ENCODE results near the gene KCNQ2.

Gene KCNQ2

GRCh38 chr20:63500151-63500901 lies 27.9 kb upstream of the KCNQ2 start:
- H3K36me3 ChIP-seq (ENCODE audit: control insufficient read depth, insufficient read depth, low read length): no peaks in the 10 kb centered on the region
- H3K9ac ChIP-seq (ENCODE audit: low read length): no peak overlapping the region
- H3K23ac ChIP-seq (ENCODE audit: low read length): no peak overlapping the region
- H3K4me1 ChIP-seq (ENCODE audit: control insufficient read depth, low read depth, low read length): no peaks in the 10 kb centered on the region
- H3K4ac ChIP-seq (ENCODE audit: low read depth, low read length): no peak overlapping the region
- no peak overlapping the region for H3K56ac ChIP-seq (ENCODE audit: low read length)
- no peak overlapping the region for H4K5ac ChIP-seq (ENCODE audit: low read length)
- no peak overlapping the region for H3K4me3 ChIP-seq (ENCODE audit: low read length)
- H3K79me2 ChIP-seq (ENCODE audit: control insufficient read depth, insufficient read depth, low read length): no peaks in the 10 kb centered on the region
- H3K27me3 ChIP-seq (ENCODE audit: insufficient read depth, low read length, poor library complexity): peaks cover 2% of the 10 kb centered on the region
- no peak overlapping the region for H3K18ac ChIP-seq (ENCODE audit: low read length)
- H2BK15ac ChIP-seq (replicated peaks; ENCODE audit: low read depth): no peak overlapping the region
- no CpG with 5 or more reads among the region's 24 CpGs for WGBS (ENCODE audit: extremely low coverage, insufficient coverage, low lambda C conversion rate)
- no peak overlapping the region for H3K4me2 ChIP-seq (ENCODE audit: low read length)
- DNase-seq: no peak
- H2BK5ac ChIP-seq (ENCODE audit: low read length): no peak overlapping the region
- no peak overlapping the region for H4K8ac ChIP-seq (ENCODE audit: low read depth, low read length)
- H3K79me1 ChIP-seq (ENCODE audit: low read length): no peaks in the 10 kb centered on the region
- H2AK5ac ChIP-seq (ENCODE audit: low read length): no peak overlapping the region
- no peak overlapping the region for H3K27ac ChIP-seq (ENCODE audit: low read depth, low read length)
- no peak overlapping the region for H2BK120ac ChIP-seq (ENCODE audit: low read depth, low read length)

- H3K4me2 ChIP-seq (ENCODE audit: low read length): no peak overlapping the region
- no peak overlapping the region for H4K8ac ChIP-seq (ENCODE audit: low read depth, low read length)
- no peaks in the 10 kb centered on the region for H3K36me3 ChIP-seq (ENCODE audit: control insufficient read depth, insufficient read depth, low read length)
- no peak overlapping the region for H3K4ac ChIP-seq (ENCODE audit: low read depth, low read length)
- H3K27me3 ChIP-seq (ENCODE audit: insufficient read depth, low read length, poor library complexity): peaks cover 2% of the 10 kb centered on the region
- no peaks in the 10 kb centered on the region for H3K79me1 ChIP-seq (ENCODE audit: low read length)
- H2BK5ac ChIP-seq (ENCODE audit: low read length): no peak overlapping the region
- no CpG with 5 or more reads among the region's 48 CpGs for WGBS (ENCODE audit: extremely low coverage, insufficient coverage, low lambda C conversion rate)
- peak overlapping the region; percentile 16 for H3K9ac ChIP-seq (ENCODE audit: low read length)
- DNase-seq: no peak
- H2BK120ac ChIP-seq (ENCODE audit: low read depth, low read length): no peak overlapping the region
- no peak overlapping the region for H3K23ac ChIP-seq (ENCODE audit: low read length)
- peak overlapping the region; percentile 49 for H3K56ac ChIP-seq (ENCODE audit: low read length)
- no peaks in the 10 kb centered on the region for H3K79me2 ChIP-seq (ENCODE audit: control insufficient read depth, insufficient read depth, low read length)
- no peaks in the 10 kb centered on the region for H3K4me1 ChIP-seq (ENCODE audit: control insufficient read depth, low read depth, low read length)
- no peak overlapping the region for H3K18ac ChIP-seq (ENCODE audit: low read length)
- H2AK5ac ChIP-seq (ENCODE audit: low read length): no peak overlapping the region
- H3K4me3 ChIP-seq (ENCODE audit: low read length): no peak overlapping the region
- no peak overlapping the region for H3K27ac ChIP-seq (ENCODE audit: low read depth, low read length)
- no peak overlapping the region for H2BK15ac ChIP-seq (replicated peaks; ENCODE audit: low read depth)
- no peak overlapping the region for H4K5ac ChIP-seq (ENCODE audit: low read length)
Observed at GRCh38 chr20:63499338-63499969, 27.0 kb upstream of the KCNQ2 start.

DNA sequence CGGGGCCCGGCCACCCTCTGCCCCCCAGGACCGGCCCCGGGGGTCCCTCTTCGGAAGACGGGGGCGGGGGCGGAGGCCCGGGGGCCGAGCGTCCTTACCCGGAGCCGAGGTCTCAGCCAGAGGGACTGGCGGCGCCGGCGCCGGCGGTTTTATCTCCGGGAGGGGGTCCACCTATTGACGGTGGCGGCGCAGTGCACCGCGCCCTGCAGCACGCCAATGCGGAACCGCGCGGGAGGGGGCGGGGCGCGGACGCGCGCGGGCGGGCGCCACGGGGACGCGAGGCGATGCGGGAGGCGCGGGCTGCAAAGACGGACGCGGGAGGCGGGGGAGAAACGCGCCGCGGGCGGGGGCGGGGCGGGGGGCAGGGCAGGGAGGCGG lies 26.5 kb upstream of the KCNQ2 start, which contains the start of gene EEF1A2:
TSS of gene EEF1A2 (minus strand) at position 124 of the 378 bp plus-strand sequence. CDS start 1,320 bp downstream, outside the sequence.
- DNase-seq: no peak
- no peak within 1 kb of the TSS for H4K8ac ChIP-seq (ENCODE audit: low read depth, low read length)
- no peak within 1 kb of the TSS for H3K23ac ChIP-seq (ENCODE audit: low read length)
- H2BK120ac ChIP-seq (ENCODE audit: low read depth, low read length): no peak within 1 kb of the TSS
- peak within 1 kb of the TSS; percentile 8 for H3K18ac ChIP-seq (ENCODE audit: low read length)
- H3K56ac ChIP-seq (ENCODE audit: low read length): peak within 1 kb of the TSS; percentile 49
- peak within 1 kb of the TSS; percentile 1 for H3K4ac ChIP-seq (ENCODE audit: low read depth, low read length)
- H2BK15ac ChIP-seq (replicated peaks; ENCODE audit: low read depth): no peak within 1 kb of the TSS
- no peaks in the 10 kb centered on the region for H3K4me1 ChIP-seq (ENCODE audit: control insufficient read depth, low read depth, low read length)
- H3K27ac ChIP-seq (ENCODE audit: low read depth, low read length): no peak within 1 kb of the TSS
- no peaks in the 10 kb centered on the region for H3K36me3 ChIP-seq (ENCODE audit: control insufficient read depth, insufficient read depth, low read length)
- WGBS (ENCODE audit: extremely low coverage, insufficient coverage, low lambda C conversion rate): no CpG with 5 or more reads among the region's 58 CpGs
- no peaks in the 10 kb centered on the region for H3K79me2 ChIP-seq (ENCODE audit: control insufficient read depth, insufficient read depth, low read length)
- H3K4me2 ChIP-seq (ENCODE audit: low read length): no peak within 1 kb of the TSS
- H2AK5ac ChIP-seq (ENCODE audit: low read length): no peak within 1 kb of the TSS
- H2BK5ac ChIP-seq (ENCODE audit: low read length): no peak within 1 kb of the TSS
- H3K79me1 ChIP-seq (ENCODE audit: low read length): no peaks in the 10 kb centered on the region
- H3K27me3 ChIP-seq (ENCODE audit: insufficient read depth, low read length, poor library complexity): peaks cover 2% of the 10 kb centered on the region
- no peak within 1 kb of the TSS for H3K4me3 ChIP-seq (ENCODE audit: low read length)
- peak within 1 kb of the TSS; percentile 21 for H3K9ac ChIP-seq (ENCODE audit: low read length)
- no peak within 1 kb of the TSS for H4K5ac ChIP-seq (ENCODE audit: low read length)

- no CpG with 5 or more reads among the region's 60 CpGs for WGBS (ENCODE audit: extremely low coverage, insufficient coverage, low lambda C conversion rate)
- H3K4me3 ChIP-seq (ENCODE audit: low read length): no peak overlapping the region
- H3K56ac ChIP-seq (ENCODE audit: low read length): peak overlapping the region; percentile 25
- peak overlapping the region; percentile 8 for H3K18ac ChIP-seq (ENCODE audit: low read length)
- H3K4me1 ChIP-seq (ENCODE audit: control insufficient read depth, low read depth, low read length): no peaks in the 10 kb centered on the region
- no peak overlapping the region for H2BK5ac ChIP-seq (ENCODE audit: low read length)
- no peaks in the 10 kb centered on the region for H3K36me3 ChIP-seq (ENCODE audit: control insufficient read depth, insufficient read depth, low read length)
- no peaks in the 10 kb centered on the region for H3K79me1 ChIP-seq (ENCODE audit: low read length)
- H3K27me3 ChIP-seq (ENCODE audit: insufficient read depth, low read length, poor library complexity): peaks cover 2% of the 10 kb centered on the region
- H3K79me2 ChIP-seq (ENCODE audit: control insufficient read depth, insufficient read depth, low read length): no peaks in the 10 kb centered on the region
- H3K4me2 ChIP-seq (ENCODE audit: low read length): no peak overlapping the region
- H2AK5ac ChIP-seq (ENCODE audit: low read length): no peak overlapping the region
- H3K23ac ChIP-seq (ENCODE audit: low read length): no peak overlapping the region
- H2BK120ac ChIP-seq (ENCODE audit: low read depth, low read length): no peak overlapping the region
- H3K9ac ChIP-seq (ENCODE audit: low read length): peak overlapping the region; percentile 21
- H4K8ac ChIP-seq (ENCODE audit: low read depth, low read length): no peak overlapping the region
- DNase-seq: peak; percentile 64
- H2BK15ac ChIP-seq (replicated peaks; ENCODE audit: low read depth): no peak overlapping the region
- H4K5ac ChIP-seq (ENCODE audit: low read length): no peak overlapping the region
- peak overlapping the region; percentile 1 for H3K4ac ChIP-seq (ENCODE audit: low read depth, low read length)
- no peak overlapping the region for H3K27ac ChIP-seq (ENCODE audit: low read depth, low read length)
Observed at GRCh38 chr20:63497946-63498935, 25.8 kb upstream of the KCNQ2 start.

- Histone ChIP-seq H3K36me3 (ENCODE audit: control insufficient read depth, insufficient read depth, low read length) (no peaks in the 10 kb centered on the region), H3K4me2 (ENCODE audit: low read length) (no peak overlapping the region), H3K9ac (ENCODE audit: low read length) (no peak overlapping the region), H2BK120ac (ENCODE audit: low read depth, low read length) (no peak overlapping the region), H3K23ac (ENCODE audit: low read length) (no peak overlapping the region), H3K18ac (ENCODE audit: low read length) (no peak overlapping the region), H3K4me3 (ENCODE audit: low read length) (no peak overlapping the region), H3K4me1 (ENCODE audit: control insufficient read depth, low read depth, low read length) (no peaks in the 10 kb centered on the region), H3K56ac (ENCODE audit: low read length) (no peak overlapping the region), H2BK15ac (replicated peaks; ENCODE audit: low read depth) (no peak overlapping the region), H3K79me1 (ENCODE audit: low read length) (no peaks in the 10 kb centered on the region), H4K5ac (ENCODE audit: low read length) (no peak overlapping the region), H4K8ac (ENCODE audit: low read depth, low read length) (no peak overlapping the region), H3K4ac (ENCODE audit: low read depth, low read length) (no peak overlapping the region), H3K79me2 (ENCODE audit: control insufficient read depth, insufficient read depth, low read length) (no peaks in the 10 kb centered on the region), H2BK5ac (ENCODE audit: low read length) (no peak overlapping the region), H3K27me3 (ENCODE audit: insufficient read depth, low read length, poor library complexity) (peaks cover 2% of the 10 kb centered on the region), H3K27ac (ENCODE audit: low read depth, low read length) (no peak overlapping the region), H2AK5ac (ENCODE audit: low read length) (no peak overlapping the region)
- no peak for DNase-seq
- WGBS (ENCODE audit: extremely low coverage, insufficient coverage, low lambda C conversion rate): no CpG with 5 or more reads among the region's 20 CpGs
Observed at GRCh38 chr20:63497138-63497945, 24.9 kb upstream of the KCNQ2 start.

All from mesendoderm (in vitro differentiated cells).